ENCODE results near the gene ARHGEF16.

The ARHGEF16 gene

GRCh38 chr1:3440711-3441409 lies 13.6 kb upstream of the ARHGEF16 start:
- Histone ChIP-seq H3K4me1 (ENCODE audit: low read depth, poor library complexity, severe bottlenecking) (no peaks in the 10 kb centered on the region), H3K27ac (no peak overlapping the region), H3K36me3 (ENCODE audit: insufficient read depth) (no peaks in the 10 kb centered on the region), H3K79me2 (ENCODE audit: insufficient read depth, low read depth) (no peaks in the 10 kb centered on the region), H3K9ac (no peak overlapping the region), H4K20me1 (ENCODE audit: insufficient read depth) (no peaks in the 10 kb centered on the region), H3K27me3 (ENCODE audit: insufficient read depth, low read depth) (peaks cover 91% of the 10 kb centered on the region), H3K4me2 (no peak overlapping the region), H2AFZ (ENCODE audit: low read depth) (no peak overlapping the region), H3K4me3 (IDR thresholded peaks at IDR 0.05; ENCODE audit: insufficient read depth, low read depth, low read length) (no peak overlapping the region)
- TF ChIP-seq, protein P1, sequence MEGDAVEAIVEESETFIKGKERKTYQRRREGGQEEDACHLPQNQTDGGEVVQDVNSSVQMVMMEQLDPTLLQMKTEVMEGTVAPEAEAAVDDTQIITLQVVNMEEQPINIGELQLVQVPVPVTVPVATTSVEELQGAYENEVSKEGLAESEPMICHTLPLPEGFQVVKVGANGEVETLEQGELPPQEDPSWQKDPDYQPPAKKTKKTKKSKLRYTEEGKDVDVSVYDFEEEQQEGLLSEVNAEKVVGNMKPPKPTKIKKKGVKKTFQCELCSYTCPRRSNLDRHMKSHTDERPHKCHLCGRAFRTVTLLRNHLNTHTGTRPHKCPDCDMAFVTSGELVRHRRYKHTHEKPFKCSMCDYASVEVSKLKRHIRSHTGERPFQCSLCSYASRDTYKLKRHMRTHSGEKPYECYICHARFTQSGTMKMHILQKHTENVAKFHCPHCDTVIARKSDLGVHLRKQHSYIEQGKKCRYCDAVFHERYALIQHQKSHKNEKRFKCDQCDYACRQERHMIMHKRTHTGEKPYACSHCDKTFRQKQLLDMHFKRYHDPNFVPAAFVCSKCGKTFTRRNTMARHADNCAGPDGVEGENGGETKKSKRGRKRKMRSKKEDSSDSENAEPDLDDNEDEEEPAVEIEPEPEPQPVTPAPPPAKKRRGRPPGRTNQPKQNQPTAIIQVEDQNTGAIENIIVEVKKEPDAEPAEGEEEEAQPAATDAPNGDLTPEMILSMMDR (conservative IDR thresholded peaks at IDR 0.05; ENCODE audit: low read depth, low read length): no peak

DNA sequence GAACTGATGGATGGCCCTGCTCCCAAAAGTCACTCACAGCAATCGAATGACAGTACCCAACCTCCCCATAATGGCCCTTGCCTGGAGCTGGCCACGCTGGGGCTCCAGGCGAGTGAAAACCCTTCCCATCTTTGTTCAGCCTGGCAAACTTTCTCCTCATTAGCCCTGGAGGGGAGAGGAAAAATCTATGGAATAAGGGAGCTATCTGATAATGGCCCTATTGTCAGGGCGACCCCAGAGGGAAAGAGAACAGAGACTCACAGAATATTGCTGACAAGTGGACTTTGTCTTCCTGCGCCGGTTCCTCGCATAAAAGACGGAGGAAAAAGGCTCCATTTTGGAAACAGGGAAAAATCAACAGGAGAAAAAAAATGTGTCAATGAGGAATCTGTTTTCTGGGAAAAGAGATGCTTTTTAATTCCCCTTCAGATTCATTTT lies 13.0 kb upstream of the ARHGEF16 start:
- TF ChIP-seq, protein P1 (conservative IDR thresholded peaks at IDR 0.05; ENCODE audit: low read depth, low read length): no peak
- Histone ChIP-seq H3K9ac (no peak overlapping the region), H3K27me3 (ENCODE audit: insufficient read depth, low read depth) (peaks cover 91% of the 10 kb centered on the region), H3K36me3 (ENCODE audit: insufficient read depth) (no peaks in the 10 kb centered on the region), H2AFZ (ENCODE audit: low read depth) (no peak overlapping the region), H3K79me2 (ENCODE audit: insufficient read depth, low read depth) (no peaks in the 10 kb centered on the region), H3K27ac (no peak overlapping the region), H3K4me2 (no peak overlapping the region), H4K20me1 (ENCODE audit: insufficient read depth) (no peaks in the 10 kb centered on the region), H3K4me3 (IDR thresholded peaks at IDR 0.05; ENCODE audit: insufficient read depth, low read depth, low read length) (no peak overlapping the region), H3K4me1 (ENCODE audit: low read depth, poor library complexity, severe bottlenecking) (no peaks in the 10 kb centered on the region)

- peaks cover 91% of the 10 kb centered on the region for H3K27me3 ChIP-seq (ENCODE audit: insufficient read depth, low read depth)
- no peaks in the 10 kb centered on the region for H3K4me1 ChIP-seq (ENCODE audit: low read depth, poor library complexity, severe bottlenecking)
These were observed 12.6 kb upstream of the ARHGEF16 start for GRCh38 chr1:3441880-3442279.

DNA sequence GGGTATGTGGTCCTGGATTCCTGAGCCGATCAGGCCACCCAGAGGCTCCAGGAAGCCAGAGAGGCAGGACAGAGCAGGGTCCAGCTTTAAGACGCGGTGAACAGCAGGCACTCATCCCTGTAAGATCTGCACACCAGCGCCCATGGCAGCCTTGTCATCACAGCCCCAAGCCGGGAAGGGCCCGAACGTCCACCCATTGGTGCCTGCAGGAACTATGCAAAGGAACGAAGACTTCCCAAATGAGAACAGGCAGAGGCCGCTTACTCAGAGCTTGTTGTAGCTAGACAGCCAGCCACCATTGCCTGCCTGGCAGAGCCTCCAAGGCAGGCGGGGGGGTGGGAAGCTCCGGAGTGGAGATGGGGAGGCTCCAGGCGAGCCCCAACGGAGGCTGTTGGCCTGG lies 12.1 kb upstream of the ARHGEF16 start:
- Histone ChIP-seq H3K9ac (no peak overlapping the region), H3K27ac (no peak overlapping the region), H2AFZ (ENCODE audit: low read depth) (no peak overlapping the region), H4K20me1 (ENCODE audit: insufficient read depth) (no peaks in the 10 kb centered on the region), H3K36me3 (ENCODE audit: insufficient read depth) (no peaks in the 10 kb centered on the region), H3K4me2 (no peak overlapping the region), H3K4me3 (IDR thresholded peaks at IDR 0.05; ENCODE audit: insufficient read depth, low read depth, low read length) (no peak overlapping the region), H3K79me2 (ENCODE audit: insufficient read depth, low read depth) (no peaks in the 10 kb centered on the region), H3K27me3 (ENCODE audit: insufficient read depth, low read depth) (peaks cover 91% of the 10 kb centered on the region), H3K4me1 (ENCODE audit: low read depth, poor library complexity, severe bottlenecking) (no peaks in the 10 kb centered on the region)
- TF ChIP-seq, protein P1 (conservative IDR thresholded peaks at IDR 0.05; ENCODE audit: low read depth, low read length): no peak

More at GRCh38 chr1:3441880-3442279, 12.6 kb upstream of the ARHGEF16 start:
- Histone ChIP-seq H3K36me3 (ENCODE audit: insufficient read depth) (no peaks in the 10 kb centered on the region), H3K9ac (no peak overlapping the region), H3K79me2 (ENCODE audit: insufficient read depth, low read depth) (no peaks in the 10 kb centered on the region), H3K27ac (no peak overlapping the region), H2AFZ (ENCODE audit: low read depth) (no peak overlapping the region), H3K4me3 (IDR thresholded peaks at IDR 0.05; ENCODE audit: insufficient read depth, low read depth, low read length) (no peak overlapping the region), H3K4me2 (no peak overlapping the region), H4K20me1 (ENCODE audit: insufficient read depth) (no peaks in the 10 kb centered on the region)
- TF ChIP-seq, protein P1 (conservative IDR thresholded peaks at IDR 0.05; ENCODE audit: low read depth, low read length): no peak
